ENCODE measurements around the gene CIRBP. TPM values are rescaled to one million over a fixed set of nuclear protein-coding genes. Genes with fewer than 3 reads are reported as not detected.

CIRBP gene
- total and polyA plus RNA-seq, 4 donors = 41.1 to 135 (median 96.9) TPM

DNA sequence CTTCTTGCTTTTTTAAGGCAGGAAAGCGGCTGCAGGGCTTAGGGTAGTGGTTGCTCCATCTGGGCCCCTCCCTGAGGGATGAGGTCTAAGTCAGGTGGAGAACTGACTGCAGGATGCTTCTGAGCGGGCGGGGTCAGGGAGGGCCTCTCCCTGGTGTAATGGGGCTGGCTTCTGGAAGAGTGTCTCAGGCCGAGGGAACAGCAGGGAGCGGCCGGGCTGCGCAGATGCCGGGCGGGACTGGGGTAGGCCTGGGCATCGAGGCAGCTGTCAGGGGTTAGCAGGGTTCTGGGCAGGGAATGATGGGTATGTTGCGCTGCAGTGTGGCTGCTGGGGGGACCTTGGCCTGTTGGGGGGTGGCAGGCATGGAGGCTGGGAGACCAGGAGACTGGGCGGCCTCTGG is 8.9 kb downstream of the CIRBP start (continued):
- TF ChIP-seq REST (IDR thresholded peaks at IDR 0.05) (no peak), FOXA2 (IDR thresholded peaks at IDR 0.05) (no peak)

DNA sequence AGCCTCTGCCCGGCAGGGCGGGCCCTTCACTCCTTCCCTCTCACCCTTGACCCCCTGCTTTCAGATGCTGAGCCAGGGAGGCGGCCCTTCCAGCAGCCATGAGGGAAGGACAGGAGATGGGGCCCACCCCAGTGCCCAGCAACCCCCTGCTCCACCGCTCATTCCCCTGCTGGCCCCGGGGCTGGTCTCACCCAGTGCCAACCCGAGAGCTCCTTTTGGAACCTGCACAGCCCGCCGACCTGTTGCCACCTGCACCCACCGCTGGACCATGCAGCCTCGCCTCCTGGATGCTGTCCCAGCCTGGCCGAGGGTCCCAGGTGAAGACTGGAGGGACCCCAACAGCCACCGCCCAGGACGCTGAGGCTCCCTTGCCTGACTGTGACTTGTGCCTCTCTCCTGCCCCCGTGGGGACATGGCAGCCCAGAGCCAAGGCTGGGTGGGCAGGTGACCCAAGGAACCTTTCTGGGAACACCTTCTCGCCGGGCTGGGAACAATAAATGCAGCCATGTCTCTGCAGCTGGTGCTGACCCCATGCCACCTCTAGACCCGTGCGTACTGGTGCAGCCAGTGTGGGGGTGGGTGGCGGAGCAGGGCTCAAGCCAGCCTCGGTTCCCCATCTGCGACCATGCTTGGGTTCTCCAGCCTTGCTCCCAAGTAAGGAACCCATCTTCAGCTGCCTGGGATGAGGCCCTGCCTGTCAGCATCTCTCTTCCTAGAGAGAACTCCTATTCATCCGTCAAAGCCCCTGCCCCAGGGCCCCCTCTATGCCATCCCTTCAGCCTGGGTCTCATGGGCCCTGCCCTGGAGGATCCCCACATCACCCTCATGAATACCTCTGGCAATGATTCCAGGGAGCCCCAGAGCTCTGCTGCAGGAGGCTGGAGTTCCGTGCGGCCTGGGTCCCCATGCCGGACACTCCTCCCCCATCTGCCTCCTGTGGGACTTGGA is 9.9 kb downstream of the CIRBP start:
- peaks cover 13 to 46% (median 37%) of the 10 kb centered on the region in 4 donors for H3K4me1 ChIP-seq (ENCODE audit: control insufficient read depth in 4 of 4, insufficient read depth in 4 of 4, low read length in 3 of 4)
- no peak overlapping the region for H3K4me3 ChIP-seq (ENCODE audit: low read depth in 1 of 3, low read length in 3 of 3)
- H3K27ac ChIP-seq (ENCODE audit: low read depth in 1 of 2, low read length in 2 of 2) = no peak overlapping the region
- H3K9me3 ChIP-seq (ENCODE audit: control insufficient read depth in 4 of 4, low read length in 3 of 4) = no peaks in the 10 kb centered on the region
- peaks cover 3 to 11% (median 8%) of the 10 kb centered on the region in 4 donors for H3K36me3 ChIP-seq (ENCODE audit: control insufficient read depth in 4 of 4, insufficient read depth in 3 of 4, low read depth in 1 of 4, low read length in 3 of 4)
- H3K27me3 ChIP-seq (ENCODE audit: control insufficient read depth in 4 of 4, insufficient read depth in 4 of 4, low read length in 3 of 4) = no peaks in the 10 kb centered on the region
- TF ChIP-seq, protein P1, sequence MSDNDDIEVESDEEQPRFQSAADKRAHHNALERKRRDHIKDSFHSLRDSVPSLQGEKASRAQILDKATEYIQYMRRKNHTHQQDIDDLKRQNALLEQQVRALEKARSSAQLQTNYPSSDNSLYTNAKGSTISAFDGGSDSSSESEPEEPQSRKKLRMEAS (IDR thresholded peaks at IDR 0.05) = no peak
- TF ChIP-seq NR2F2 (IDR thresholded peaks at IDR 0.05) (no peak), HNF4G (IDR thresholded peaks at IDR 0.05) (no peak), ZBTB33 (IDR thresholded peaks at IDR 0.05) (no peak), FOXA2 (IDR thresholded peaks at IDR 0.05) (no peak), TAF1 (conservative IDR thresholded peaks at IDR 0.05) (no peak), FOXA1 (IDR thresholded peaks at IDR 0.05) (no peak), RAD21 (IDR thresholded peaks at IDR 0.05) (no peak), SP1 (IDR thresholded peaks at IDR 0.05) (no peak), REST (IDR thresholded peaks at IDR 0.05) (no peak), EGR1 (IDR thresholded peaks at IDR 0.05; ENCODE audit: low read depth in 2 of 2) (no peak), GABPA (IDR thresholded peaks at IDR 0.05 in 1 of 2, conservative IDR thresholded peaks at IDR 0.05 in 1 of 2) (no peak), YY1 (IDR thresholded peaks at IDR 0.05) (no peak), RXRA (IDR thresholded peaks at IDR 0.05) (no peak), HNF4A (conservative IDR thresholded peaks at IDR 0.05) (no peak)
- TF ChIP-seq, protein P2, sequence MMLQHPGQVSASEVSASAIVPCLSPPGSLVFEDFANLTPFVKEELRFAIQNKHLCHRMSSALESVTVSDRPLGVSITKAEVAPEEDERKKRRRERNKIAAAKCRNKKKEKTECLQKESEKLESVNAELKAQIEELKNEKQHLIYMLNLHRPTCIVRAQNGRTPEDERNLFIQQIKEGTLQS (IDR thresholded peaks at IDR 0.05) = no peak
- TF ChIP-seq, protein P3, sequence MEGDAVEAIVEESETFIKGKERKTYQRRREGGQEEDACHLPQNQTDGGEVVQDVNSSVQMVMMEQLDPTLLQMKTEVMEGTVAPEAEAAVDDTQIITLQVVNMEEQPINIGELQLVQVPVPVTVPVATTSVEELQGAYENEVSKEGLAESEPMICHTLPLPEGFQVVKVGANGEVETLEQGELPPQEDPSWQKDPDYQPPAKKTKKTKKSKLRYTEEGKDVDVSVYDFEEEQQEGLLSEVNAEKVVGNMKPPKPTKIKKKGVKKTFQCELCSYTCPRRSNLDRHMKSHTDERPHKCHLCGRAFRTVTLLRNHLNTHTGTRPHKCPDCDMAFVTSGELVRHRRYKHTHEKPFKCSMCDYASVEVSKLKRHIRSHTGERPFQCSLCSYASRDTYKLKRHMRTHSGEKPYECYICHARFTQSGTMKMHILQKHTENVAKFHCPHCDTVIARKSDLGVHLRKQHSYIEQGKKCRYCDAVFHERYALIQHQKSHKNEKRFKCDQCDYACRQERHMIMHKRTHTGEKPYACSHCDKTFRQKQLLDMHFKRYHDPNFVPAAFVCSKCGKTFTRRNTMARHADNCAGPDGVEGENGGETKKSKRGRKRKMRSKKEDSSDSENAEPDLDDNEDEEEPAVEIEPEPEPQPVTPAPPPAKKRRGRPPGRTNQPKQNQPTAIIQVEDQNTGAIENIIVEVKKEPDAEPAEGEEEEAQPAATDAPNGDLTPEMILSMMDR (IDR thresholded peaks at IDR 0.05; ENCODE audit: low read depth, low read length, missing input control) = no peak
- no peak overlapping the region for H3K9ac ChIP-seq (ENCODE audit: low read depth in 1 of 2, low read length in 2 of 2)
- WGBS = 85% methylated on average over 25 of the region's 25 CpGs
- no peak for DNase-seq (ENCODE audit: low spot score)

All from liver (tissue), 9 donors.